WTC11 (cell line): Measurements from ENCODE around the gene NCS1. TPM values are rescaled to one million over a fixed set of nuclear protein-coding genes. Genes with fewer than 3 reads are reported as not detected.
A peak's percentile ranks its signal among the peaks of the same experiment; 100 is the strongest.

ENCODE experiments used
- ATAC-seq: fragments of 200-7000 bp; cut with Tn5 transposase; 2 replicates; pipeline ENCODE4 v1.10.0; 2021; ENCODE audit warnings: mild to moderate bottlenecking, moderate library complexity
- CTCF ChIA-PET: fragments of 300-600 bp; sonication (Branson Sonifier 250); formaldehyde crosslinking; loops from one replicate; lab custom pipeline; 2021; ENCODE audit warnings: antibody characterized with exemption; lab: Charles Lee
- POLR2A ChIA-PET: fragments of 350-600 bp; sonication (Branson Sonifier 250); formaldehyde crosslinking; loops from one replicate; lab custom pipeline; 2021; ENCODE audit warnings: antibody characterized with exemption; lab: Charles Lee
- DNase-seq: peaks from one replicate; pipeline ENCODE4 v3.0.0; 2021; ENCODE audit warnings: low spot score
- H3K27ac Mint-ChIP-seq: 2 replicates; pipeline ENCODE4 v1.8.0; 2021; ENCODE audit warnings: mixed read lengths
- H3K27me3 Mint-ChIP-seq: 2 replicates; pipeline ENCODE4 v1.8.0; 2021; ENCODE audit warnings: low read depth, mild to moderate bottlenecking, moderate library complexity, mixed read lengths
- H3K36me3 Mint-ChIP-seq: 2 replicates; pipeline ENCODE4 v1.8.0; 2021; ENCODE audit warnings: mixed read lengths
- H3K4me1 Mint-ChIP-seq: 2 replicates; pipeline ENCODE4 v1.8.0; 2022; ENCODE audit warnings: mixed read lengths
- H3K4me3 Mint-ChIP-seq: 2 replicates; pipeline ENCODE4 v1.8.0; 2021; ENCODE audit warnings: mild to moderate bottlenecking, moderate library complexity, mixed read lengths
- H3K9me3 Mint-ChIP-seq: 2 replicates; pipeline ENCODE4 v1.8.0; 2021; ENCODE audit warnings: mixed read lengths
- CREB1 ChIP-seq: sonication (generic); formaldehyde crosslinking; IDR thresholded peaks from 2 replicates; pipeline ENCODE4 v1.8.0; 2023; ENCODE audit warnings: mild to moderate bottlenecking, missing genetic modification reagents
- ETV6 ChIP-seq: sonication (generic); formaldehyde crosslinking; IDR thresholded peaks from 2 replicates; pipeline ENCODE4 v1.8.1; 2022; ENCODE audit warnings: mild to moderate bottlenecking, missing genetic modification reagents
- FOXJ3 ChIP-seq: sonication (generic); formaldehyde crosslinking; IDR thresholded peaks from 2 replicates; pipeline ENCODE4 v1.9.0; 2021; ENCODE audit warnings: missing genetic modification reagents, mild to moderate bottlenecking, borderline replicate concordance
- FOXP1 ChIP-seq: sonication (generic); formaldehyde crosslinking; IDR thresholded peaks from 2 replicates; pipeline ENCODE4 v1.8.0; 2022; ENCODE audit warnings: missing genetic modification reagents, mild to moderate bottlenecking, moderate library complexity, borderline replicate concordance
- GABPB1 ChIP-seq: sonication (generic); formaldehyde crosslinking; IDR thresholded peaks from 2 replicates; pipeline ENCODE4 v1.8.1; 2023; ENCODE audit warnings: mild to moderate bottlenecking, missing genetic modification reagents
- GRHL2 ChIP-seq: fragments of 250-450 bp; sonication (Bioruptor Pico); IDR thresholded peaks from 2 replicates; pipeline ENCODE4 v1.8.0; 2022; ENCODE audit warnings: mild to moderate bottlenecking, moderate library complexity; ENCODE audit not compliant: insufficient replicate concordance, severe bottlenecking
- IRF2 ChIP-seq: sonication (generic); formaldehyde crosslinking; IDR thresholded peaks from 2 replicates; pipeline ENCODE4 v1.8.0; 2022; ENCODE audit warnings: low read depth, missing genetic modification reagents, borderline replicate concordance
- JAZF1 ChIP-seq: fragments of 250-450 bp; sonication (Bioruptor Pico); IDR thresholded peaks from 2 replicates; pipeline ENCODE4 v1.9.0; 2021; ENCODE audit warnings: moderate library complexity, mild to moderate bottlenecking, inconsistent platforms
- JUN ChIP-seq: sonication (generic); formaldehyde crosslinking; IDR thresholded peaks from 2 replicates; pipeline ENCODE4 v1.8.0; 2023; ENCODE audit warnings: mild to moderate bottlenecking, missing genetic modification reagents
- NR2C2 ChIP-seq: sonication (generic); formaldehyde crosslinking; IDR thresholded peaks from 2 replicates; pipeline ENCODE4 v1.8.0; 2022; ENCODE audit warnings: mild to moderate bottlenecking, missing genetic modification reagents
- STAT6 ChIP-seq: sonication (generic); formaldehyde crosslinking; conservative IDR thresholded peaks from 2 replicates; pipeline ENCODE4 v1.8.1; 2023; ENCODE audit warnings: mild to moderate bottlenecking, low read depth, missing genetic modification reagents, moderate library complexity
- TEAD4 ChIP-seq: sonication (generic); formaldehyde crosslinking; IDR thresholded peaks from 2 replicates; pipeline ENCODE4 v1.8.0; 2022; ENCODE audit warnings: mild to moderate bottlenecking, missing genetic modification reagents
- ZBTB21 ChIP-seq: sonication (generic); formaldehyde crosslinking; IDR thresholded peaks from 2 replicates; pipeline ENCODE4 v1.8.1; 2023; ENCODE audit warnings: mild to moderate bottlenecking, missing genetic modification reagents, borderline replicate concordance
- ZNF281 ChIP-seq: sonication (generic); formaldehyde crosslinking; IDR thresholded peaks from 2 replicates; pipeline ENCODE4 v1.8.0; 2023; ENCODE audit warnings: mild to moderate bottlenecking, missing genetic modification reagents
- ZNF425 ChIP-seq: fragments of 250-450 bp; sonication (Bioruptor Pico); conservative IDR thresholded peaks from 2 replicates; pipeline ENCODE4 v1.9.0; 2021; ENCODE audit warnings: mild to moderate bottlenecking
- total RNA-seq: library from RNA; stranded (reverse); gene quantifications from 3 replicates; pipeline ENCODE4 v1.2.3, GENCODE V29; 2021
- TF ChIP-seq, protein P1 (sequence below): sonication (generic); formaldehyde crosslinking; IDR thresholded peaks from 2 replicates; pipeline ENCODE4 v1.8.1; 2022; ENCODE audit warnings: low read depth, missing genetic modification reagents, borderline replicate concordance
- TF ChIP-seq, protein P2 (sequence below): fragments of 200-600 bp; IDR thresholded peaks from 2 replicates; pipeline ENCODE4 v1.8.0; 2022; ENCODE audit warnings: antibody characterized with exemption
- TF ChIP-seq, protein P3 (sequence below): sonication (generic); formaldehyde crosslinking; IDR thresholded peaks from 2 replicates; pipeline ENCODE4 v1.8.0; 2023; ENCODE audit warnings: missing genetic modification reagents
- TF ChIP-seq, protein P4 (sequence below): sonication (generic); formaldehyde crosslinking; IDR thresholded peaks from 2 replicates; pipeline ENCODE4 v1.8.0; 2022; ENCODE audit warnings: mild to moderate bottlenecking, missing genetic modification reagents

The NCS1 gene
- total RNA-seq, 1 experiment from 2014 or later, result 32.4 TPM

DNA sequence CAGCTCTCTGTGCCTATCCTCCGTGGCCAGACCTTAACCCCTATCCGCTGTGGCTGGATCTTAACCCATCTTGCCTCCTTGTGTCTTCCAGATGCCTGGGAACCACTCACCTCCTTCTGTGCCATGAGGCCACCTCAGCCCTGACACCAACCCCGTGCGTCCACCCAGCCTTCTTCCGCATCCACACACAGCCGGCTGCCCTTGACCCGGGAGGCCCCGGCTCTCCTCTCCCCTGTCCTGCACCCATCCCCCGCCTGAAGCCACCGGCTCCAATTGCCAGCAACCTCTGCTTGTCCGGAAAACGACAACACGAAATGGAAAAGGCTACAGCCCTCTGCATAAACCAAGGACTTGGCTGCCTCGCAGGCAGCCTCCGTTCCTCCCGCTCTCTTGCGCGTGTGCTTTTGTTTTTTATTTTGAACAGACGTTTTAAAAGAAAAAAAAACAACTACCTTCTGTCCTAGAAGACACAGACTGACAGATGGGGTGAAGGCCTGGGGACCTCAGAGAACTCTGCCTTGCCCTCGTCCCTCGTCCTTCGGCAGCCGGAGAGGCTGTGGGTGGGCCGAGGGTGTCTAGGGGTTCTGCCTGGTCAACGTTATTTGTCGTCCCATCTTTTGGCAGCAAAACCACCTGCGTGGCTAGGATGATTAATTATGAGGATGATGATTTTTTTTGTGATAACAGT lies 60.8 kb downstream of the NCS1 start:
- Mint-ChIP-seq H3K4me3 (no peak overlapping the region), H3K9me3 (peaks cover 3% of the 10 kb centered on the region; the same call in 1 of the 2 replicates), H3K27me3 (no peaks in the 10 kb centered on the region), H3K27ac (peak overlapping the region; percentile 78), H3K4me1 (peaks cover 15% of the 10 kb centered on the region), H3K36me3 (peaks cover 19% of the 10 kb centered on the region)
- DNase-seq (no peak), ATAC-seq (no peak; the same call in 1 of the 2 replicates)
- POLR2A ChIA-PET, result no interaction called here
- TF ChIP-seq ZNF281 (CRISPR knock-in tag) (peak; percentile 49; the same call in 1 of the 2 replicates), NR2C2 (no peak)
- CTCF ChIA-PET, result interaction anchor here (1.0 kb wide), 1 partner anchor 94 kb away, joined by 3 read pairs; no protein-coding TSS in a partner anchor

- POLR2A ChIA-PET, result no interaction called here
- Mint-ChIP-seq H3K4me3 (no peak overlapping the region), H3K4me1 (peaks cover 16% of the 10 kb centered on the region)
Observed at GRCh38 chr9:130233587-130233945, 61.4 kb downstream of the NCS1 start.

More at GRCh38 chr9:130233587-130233945, 61.4 kb downstream of the NCS1 start:
- CTCF ChIA-PET, result no interaction called here
- peaks cover 13% of the 10 kb centered on the region for H3K36me3 Mint-ChIP-seq
- DNase-seq, result no peak
- peaks cover 3% of the 10 kb centered on the region; the same call in 1 of the 2 replicates for H3K9me3 Mint-ChIP-seq
- no peak overlapping the region for H3K27ac Mint-ChIP-seq
- TF ChIP-seq ZBTB21 (CRISPR knock-in tag) (no peak), IRF2 (CRISPR knock-in tag) (no peak), CREB1 (CRISPR knock-in tag) (no peak), FOXJ3 (no peak), FOXP1 (CRISPR knock-in tag) (no peak), STAT6 (CRISPR knock-in tag) (no peak), TEAD4 (CRISPR knock-in tag) (no peak), ETV6 (no peak), GABPB1 (CRISPR knock-in tag) (no peak), JAZF1 (CRISPR knock-in tag) (no peak), ZNF425 (CRISPR knock-in tag) (no peak), GRHL2 (CRISPR knock-in tag) (no peak), JUN (no peak)
- TF ChIP-seq, protein P1, sequence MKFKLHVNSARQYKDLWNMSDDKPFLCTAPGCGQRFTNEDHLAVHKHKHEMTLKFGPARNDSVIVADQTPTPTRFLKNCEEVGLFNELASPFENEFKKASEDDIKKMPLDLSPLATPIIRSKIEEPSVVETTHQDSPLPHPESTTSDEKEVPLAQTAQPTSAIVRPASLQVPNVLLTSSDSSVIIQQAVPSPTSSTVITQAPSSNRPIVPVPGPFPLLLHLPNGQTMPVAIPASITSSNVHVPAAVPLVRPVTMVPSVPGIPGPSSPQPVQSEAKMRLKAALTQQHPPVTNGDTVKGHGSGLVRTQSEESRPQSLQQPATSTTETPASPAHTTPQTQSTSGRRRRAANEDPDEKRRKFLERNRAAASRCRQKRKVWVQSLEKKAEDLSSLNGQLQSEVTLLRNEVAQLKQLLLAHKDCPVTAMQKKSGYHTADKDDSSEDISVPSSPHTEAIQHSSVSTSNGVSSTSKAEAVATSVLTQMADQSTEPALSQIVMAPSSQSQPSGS (CRISPR knock-in tag), result no peak
- TF ChIP-seq, protein P2, sequence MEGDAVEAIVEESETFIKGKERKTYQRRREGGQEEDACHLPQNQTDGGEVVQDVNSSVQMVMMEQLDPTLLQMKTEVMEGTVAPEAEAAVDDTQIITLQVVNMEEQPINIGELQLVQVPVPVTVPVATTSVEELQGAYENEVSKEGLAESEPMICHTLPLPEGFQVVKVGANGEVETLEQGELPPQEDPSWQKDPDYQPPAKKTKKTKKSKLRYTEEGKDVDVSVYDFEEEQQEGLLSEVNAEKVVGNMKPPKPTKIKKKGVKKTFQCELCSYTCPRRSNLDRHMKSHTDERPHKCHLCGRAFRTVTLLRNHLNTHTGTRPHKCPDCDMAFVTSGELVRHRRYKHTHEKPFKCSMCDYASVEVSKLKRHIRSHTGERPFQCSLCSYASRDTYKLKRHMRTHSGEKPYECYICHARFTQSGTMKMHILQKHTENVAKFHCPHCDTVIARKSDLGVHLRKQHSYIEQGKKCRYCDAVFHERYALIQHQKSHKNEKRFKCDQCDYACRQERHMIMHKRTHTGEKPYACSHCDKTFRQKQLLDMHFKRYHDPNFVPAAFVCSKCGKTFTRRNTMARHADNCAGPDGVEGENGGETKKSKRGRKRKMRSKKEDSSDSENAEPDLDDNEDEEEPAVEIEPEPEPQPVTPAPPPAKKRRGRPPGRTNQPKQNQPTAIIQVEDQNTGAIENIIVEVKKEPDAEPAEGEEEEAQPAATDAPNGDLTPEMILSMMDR, result no peak
- TF ChIP-seq, protein P3, sequence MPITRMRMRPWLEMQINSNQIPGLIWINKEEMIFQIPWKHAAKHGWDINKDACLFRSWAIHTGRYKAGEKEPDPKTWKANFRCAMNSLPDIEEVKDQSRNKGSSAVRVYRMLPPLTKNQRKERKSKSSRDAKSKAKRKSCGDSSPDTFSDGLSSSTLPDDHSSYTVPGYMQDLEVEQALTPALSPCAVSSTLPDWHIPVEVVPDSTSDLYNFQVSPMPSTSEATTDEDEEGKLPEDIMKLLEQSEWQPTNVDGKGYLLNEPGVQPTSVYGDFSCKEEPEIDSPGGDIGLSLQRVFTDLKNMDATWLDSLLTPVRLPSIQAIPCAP, result no peak
- TF ChIP-seq, protein P4, sequence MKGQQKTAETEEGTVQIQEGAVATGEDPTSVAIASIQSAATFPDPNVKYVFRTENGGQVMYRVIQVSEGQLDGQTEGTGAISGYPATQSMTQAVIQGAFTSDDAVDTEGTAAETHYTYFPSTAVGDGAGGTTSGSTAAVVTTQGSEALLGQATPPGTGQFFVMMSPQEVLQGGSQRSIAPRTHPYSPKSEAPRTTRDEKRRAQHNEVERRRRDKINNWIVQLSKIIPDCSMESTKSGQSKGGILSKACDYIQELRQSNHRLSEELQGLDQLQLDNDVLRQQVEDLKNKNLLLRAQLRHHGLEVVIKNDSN (CRISPR knock-in tag), result no peak
- ATAC-seq, result no peak
- no peaks in the 10 kb centered on the region for H3K27me3 Mint-ChIP-seq
